GM12801 (cell line): ENCODE measurements around the gene SASH1.

Experiments used
- TF ChIP-seq, protein P1 (sequence below): IDR thresholded peaks from one replicate; pipeline ENCODE4 v1.5.1; 2011; ENCODE audit warnings: control low read depth; ENCODE audit not compliant: insufficient read length; ENCODE audit errors: extremely low read depth

Gene SASH1

DNA sequence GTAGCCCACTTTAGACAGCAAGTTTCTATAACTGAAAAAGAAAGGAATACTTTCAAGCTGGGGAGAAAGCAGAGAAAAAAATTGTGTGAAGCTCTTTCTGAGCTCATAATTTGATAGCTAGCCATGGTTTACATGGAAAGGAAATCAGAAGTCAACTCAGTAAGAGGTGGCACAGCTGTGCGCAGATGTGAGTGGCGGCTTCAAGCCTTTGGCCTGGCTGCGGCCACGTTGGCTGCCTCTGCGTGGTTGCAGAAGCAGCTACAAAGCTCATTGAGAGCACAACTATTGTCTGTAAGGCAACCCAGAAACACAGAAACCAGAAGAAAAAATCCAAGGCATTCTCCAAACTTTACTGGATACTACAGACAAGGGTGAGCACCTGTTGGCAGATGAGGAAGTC, 136.9 kb downstream of the SASH1 start:
- TF ChIP-seq, protein P1, sequence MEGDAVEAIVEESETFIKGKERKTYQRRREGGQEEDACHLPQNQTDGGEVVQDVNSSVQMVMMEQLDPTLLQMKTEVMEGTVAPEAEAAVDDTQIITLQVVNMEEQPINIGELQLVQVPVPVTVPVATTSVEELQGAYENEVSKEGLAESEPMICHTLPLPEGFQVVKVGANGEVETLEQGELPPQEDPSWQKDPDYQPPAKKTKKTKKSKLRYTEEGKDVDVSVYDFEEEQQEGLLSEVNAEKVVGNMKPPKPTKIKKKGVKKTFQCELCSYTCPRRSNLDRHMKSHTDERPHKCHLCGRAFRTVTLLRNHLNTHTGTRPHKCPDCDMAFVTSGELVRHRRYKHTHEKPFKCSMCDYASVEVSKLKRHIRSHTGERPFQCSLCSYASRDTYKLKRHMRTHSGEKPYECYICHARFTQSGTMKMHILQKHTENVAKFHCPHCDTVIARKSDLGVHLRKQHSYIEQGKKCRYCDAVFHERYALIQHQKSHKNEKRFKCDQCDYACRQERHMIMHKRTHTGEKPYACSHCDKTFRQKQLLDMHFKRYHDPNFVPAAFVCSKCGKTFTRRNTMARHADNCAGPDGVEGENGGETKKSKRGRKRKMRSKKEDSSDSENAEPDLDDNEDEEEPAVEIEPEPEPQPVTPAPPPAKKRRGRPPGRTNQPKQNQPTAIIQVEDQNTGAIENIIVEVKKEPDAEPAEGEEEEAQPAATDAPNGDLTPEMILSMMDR = no peak

DNA sequence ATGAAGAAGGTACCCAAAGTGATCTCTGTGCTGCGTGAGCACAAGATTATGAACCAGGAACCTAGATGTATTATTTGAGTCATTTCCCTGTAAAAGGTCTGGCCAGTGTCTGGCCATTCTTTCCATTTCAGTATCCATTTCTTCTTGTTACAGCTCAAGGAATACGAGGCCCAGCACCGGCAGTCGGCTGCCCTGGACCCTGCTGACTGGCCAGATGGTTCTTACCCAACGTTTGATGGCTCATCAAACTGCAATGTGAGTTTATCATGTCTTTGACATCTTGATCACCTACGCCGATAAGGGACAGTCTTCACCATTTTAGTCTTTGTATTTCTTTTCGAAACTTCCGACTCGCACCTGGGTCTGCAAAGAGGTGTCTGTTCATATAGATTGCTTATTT, 144.8 kb downstream of the SASH1 start:
- TF ChIP-seq, protein P1 = no peak

DNA sequence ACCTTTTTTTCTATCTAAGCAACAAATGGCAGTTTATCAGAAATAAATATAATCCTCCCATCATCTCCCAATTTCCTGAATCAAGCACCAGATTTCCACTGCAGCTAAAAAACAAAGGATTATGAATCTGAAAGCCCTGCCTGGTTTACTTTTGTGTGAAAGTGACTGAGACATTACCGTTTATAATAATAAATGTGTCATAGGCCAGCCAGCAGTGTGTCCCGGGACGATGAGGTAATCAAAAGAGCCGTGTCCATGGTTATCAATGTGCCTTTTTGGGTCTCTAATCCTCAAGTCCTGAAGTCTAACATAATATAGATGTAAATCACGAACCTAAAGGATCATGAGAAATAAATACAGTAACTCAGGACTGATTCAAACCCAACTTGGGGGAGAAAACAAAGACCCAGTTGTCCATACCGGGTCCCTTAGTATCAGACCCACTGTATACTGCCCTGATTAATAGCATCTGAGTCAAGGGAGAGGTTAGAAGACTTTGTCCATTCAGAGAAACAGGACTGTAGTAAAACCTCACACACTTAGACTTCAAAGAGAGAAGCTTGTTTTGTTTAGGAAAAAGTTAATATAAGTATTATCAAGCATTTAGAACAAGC, 149.1 kb downstream of the SASH1 start:
- TF ChIP-seq, protein P1 = no peak

DNA sequence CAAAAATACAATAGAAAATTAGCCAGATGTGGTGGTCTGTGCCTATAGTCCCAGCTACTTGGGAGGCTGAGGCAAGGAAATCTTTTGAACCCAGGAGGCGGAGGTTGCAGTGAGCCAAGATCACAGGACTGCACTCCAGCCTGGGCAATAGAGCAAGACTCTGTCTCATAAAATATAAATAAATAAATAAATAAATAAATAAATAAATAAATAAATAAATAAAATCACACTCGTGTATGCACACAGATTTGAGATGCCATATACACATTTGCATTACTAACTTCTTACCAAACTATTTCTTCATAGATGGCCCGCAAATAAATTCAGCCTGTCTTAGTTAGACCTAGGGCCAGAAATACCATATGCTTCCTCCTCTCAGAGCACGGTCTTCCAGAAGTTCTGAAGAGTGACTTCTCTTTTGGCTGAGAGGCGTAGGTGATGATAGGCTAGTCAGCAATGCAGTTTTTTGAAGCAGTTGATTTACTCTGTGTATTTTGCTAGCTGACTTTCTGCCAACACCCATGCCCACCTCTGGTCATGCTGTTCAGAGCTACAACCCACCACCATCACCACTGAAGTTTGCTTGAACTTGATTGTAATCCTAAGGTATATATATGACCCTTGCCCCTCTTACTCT, 150.1 kb downstream of the SASH1 start:
- TF ChIP-seq, protein P1 = no peak

DNA sequence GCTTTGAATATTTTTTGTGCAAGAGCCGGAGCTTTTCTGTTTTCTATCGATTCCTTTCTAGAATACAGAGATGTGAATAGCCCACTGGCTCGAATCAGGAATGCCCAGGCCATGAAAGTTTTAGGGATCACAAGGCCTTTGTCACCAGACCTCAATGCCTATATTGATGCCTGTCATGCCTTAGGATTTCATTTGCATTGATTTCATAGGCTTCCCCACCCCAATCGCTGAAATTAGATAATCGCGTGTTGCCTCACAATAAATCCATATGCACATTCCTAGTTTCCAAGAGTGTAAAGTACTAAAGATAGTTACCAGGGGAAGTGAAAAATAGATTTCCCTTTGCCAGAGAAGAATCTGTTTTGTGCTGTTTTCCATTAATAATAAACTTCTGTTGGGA, 150.8 kb downstream of the SASH1 start:
- TF ChIP-seq, protein P1 = no peak

DNA sequence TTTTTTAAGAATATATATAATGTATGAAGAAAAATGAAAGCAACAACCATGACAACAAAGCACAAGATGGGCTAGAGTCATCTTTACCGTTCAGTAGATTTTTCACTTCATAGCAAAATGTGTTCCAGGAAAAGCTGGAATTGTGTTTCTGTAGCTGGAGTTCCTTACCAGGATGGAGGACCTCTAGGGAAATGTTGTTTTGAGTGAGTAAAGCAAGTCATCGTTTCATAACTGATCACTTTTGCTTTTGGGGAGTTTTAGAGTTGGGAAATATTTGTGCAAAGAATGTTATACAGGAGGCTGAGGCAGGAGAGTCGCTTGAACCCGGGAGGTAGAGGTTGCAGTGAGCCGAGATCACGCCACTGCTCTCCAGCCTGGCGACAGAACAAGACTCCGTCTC, 151.6 kb downstream of the SASH1 start:
- TF ChIP-seq, protein P1 = no peak

DNA sequence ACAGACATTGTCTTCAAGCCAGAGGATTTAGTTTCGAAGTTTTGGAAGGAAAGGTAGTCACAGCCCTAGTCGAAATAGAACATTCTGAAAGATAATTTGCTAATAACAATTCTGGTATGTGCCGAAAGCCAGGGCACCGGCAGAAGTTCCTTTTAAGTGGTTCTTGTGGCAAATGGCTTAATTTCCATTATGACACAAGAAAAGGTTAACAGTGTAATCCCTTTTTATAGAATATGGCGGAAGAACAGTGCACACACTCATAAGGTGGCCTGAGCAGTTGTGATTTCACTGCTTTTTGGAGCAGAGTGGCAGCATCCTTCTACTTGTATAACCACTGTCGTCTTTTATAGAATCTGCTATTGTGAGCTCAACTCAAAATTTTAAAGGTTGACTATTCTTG, 152.4 kb downstream of the SASH1 start:
- TF ChIP-seq, protein P1 = no peak
